ENCODE measurements around the gene PWP2.
"Not testable (repeated sequence)": the region's sequence is repeated elsewhere in the genome, so short reads cannot be mapped to it uniquely, and the experiment has no call there.

The PWP2 gene

DNA sequence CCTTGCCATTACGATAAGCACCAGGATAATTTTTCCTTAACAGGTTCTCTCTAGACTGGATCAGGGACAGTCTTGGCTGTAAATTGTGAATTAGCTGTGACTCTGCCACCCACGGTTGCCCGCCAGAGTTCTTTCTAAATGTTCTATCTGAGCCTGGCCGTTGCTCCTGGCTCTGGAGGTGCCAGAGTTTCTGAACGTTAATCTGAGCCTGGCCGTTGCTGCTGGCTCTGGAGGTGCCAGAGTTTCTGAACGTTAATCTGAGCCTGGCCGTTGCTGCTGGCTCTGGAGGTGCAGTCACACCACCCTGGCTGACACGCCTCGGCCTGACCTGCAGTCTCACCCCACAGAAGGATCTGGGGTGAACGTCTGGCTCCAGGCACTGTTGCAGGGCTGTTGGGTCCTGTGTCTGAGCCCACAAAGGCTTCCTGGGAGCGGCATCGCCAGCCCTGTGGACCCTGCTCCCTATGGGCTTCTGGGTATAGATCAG is 56.0 kb downstream of the PWP2 start:
- not testable (repeated sequence) for DNase-seq (ENCODE audit: low read depth, low spot score)

GRCh38 chr21:44165933-44166332 is 58.7 kb downstream of the PWP2 start:
- not testable (repeated sequence) for DNase-seq (ENCODE audit: low read depth, low spot score)

- not testable (repeated sequence) for DNase-seq (ENCODE audit: low read depth, low spot score)
These were observed 60.3 kb downstream of the PWP2 start for GRCh38 chr21:44167527-44167926.

DNA sequence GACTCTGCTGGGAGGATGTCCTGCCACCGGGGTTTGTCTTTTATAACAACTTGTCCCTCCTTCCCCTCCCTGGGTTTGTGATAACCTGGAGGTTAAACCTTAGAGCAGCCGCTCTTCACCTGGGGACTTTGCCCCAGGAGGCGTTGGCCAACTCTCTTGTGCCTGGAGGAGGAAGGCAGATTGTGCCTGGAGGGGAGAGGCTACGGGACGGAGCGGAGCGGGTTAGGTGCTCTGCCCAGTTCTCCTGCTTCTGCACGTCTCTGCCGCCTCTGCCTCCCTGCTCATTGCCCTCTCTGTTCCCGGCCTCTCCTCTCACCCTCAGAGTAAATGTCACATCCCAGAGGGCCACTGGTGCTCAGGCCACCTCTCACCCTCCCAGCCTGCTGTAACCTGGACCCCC is 63.1 kb downstream of the PWP2 start:
- not testable (repeated sequence) for DNase-seq (ENCODE audit: low read depth, low spot score)

GRCh38 chr21:44170863-44171262 is 63.7 kb downstream of the PWP2 start:
- not testable (repeated sequence) for DNase-seq (ENCODE audit: low read depth, low spot score)

DNA sequence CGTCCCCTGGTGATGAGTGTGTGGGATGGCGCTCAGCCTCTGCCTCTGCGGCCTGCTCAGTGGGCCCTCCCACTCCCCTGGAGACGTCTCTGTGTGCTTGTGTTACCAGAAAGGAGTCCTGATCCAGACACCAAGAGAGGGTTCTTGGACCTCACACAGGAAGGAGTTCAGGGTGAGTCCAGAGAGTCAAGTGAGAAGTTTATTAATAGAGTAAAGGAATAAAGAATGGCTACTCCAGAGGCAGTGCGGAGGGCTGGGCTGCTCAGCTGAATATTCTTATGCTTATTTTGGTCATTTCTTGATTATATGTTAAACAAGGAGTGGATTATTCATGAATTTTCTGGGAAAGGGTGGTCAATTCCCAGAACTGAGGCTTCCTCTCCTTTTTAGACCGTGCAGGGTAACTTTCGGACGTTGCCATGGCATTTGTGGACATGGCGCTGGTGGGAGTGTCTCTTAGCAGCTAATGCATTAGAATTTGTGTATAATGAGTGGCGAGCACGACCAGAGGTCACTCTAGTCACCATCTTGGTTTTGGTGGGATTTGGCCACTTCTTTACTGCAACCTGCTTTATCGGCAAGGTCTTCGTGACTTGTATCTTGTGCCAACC is 64.9 kb downstream of the PWP2 start:
- not testable (repeated sequence) for DNase-seq (ENCODE audit: low read depth, low spot score)

DNA sequence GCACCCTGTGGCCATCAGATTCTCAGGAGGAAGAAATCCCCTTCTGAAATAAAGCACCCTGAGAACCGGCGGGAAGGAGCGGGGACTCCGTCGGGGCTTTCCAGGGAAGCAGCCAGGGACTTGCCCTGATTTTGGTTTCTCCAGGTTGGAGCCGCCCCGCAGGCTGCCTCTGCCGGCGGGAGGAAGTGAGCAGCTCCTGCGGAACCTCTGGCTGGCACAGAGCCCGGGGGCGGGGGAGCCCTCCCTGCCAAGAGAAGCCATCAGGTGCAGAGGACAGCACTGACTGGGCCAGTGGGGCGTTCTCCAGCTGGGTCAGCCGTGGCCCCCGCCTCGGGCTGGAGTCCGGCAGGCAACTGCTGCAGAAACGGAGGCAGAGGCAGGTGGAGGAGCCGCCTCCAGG is 65.5 kb downstream of the PWP2 start:
- DNase-seq (ENCODE audit: low read depth, low spot score): not testable (repeated sequence)

DNA sequence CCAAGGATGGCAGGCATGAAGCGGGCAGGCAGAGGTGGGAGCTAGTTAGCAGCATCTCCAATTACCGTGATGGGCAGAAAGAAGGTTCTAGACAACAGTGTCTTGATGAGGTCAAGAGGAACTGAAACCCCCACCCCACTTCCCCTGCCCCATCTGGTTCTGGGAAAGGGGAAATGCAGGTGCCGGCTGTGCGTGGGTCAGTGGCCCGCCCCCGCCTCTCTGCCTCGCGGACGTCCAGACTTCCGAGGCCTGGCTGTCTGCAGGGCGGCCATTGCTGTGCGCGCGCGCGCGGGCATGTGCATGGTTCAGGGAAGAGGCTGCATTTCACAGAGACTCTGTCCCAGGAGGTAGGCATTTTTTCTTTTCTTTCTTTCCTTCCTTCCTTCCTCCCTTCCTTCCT is 68.0 kb downstream of the PWP2 start:
- not testable (repeated sequence) for DNase-seq (ENCODE audit: low read depth, low spot score)

DNA sequence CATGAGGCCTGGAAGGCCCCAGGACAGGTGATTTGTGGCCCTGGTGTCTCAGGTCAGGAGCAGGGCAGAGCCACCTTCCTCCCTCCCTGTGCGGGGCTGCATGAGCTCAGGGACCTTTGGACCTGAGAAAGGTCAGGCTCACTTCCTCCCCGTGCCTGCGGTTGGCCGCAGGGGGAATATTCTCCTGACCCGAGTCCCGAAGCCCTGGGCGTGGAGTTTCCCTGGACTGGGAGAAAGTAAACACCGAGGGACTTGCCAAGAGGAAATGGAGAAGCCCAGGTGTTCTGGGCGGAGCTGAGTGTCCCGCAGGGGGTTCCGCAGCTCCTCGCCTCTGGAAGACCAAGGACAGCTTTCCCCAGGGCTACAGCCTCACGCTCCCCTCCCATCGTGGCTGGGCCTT is 68.9 kb downstream of the PWP2 start:
- DNase-seq (ENCODE audit: low read depth, low spot score): not testable (repeated sequence)
